ENCODE data around the gene MOB3B.
"Not testable (repeated sequence)": the region's sequence is repeated elsewhere in the genome, so short reads cannot be mapped to it uniquely, and the experiment has no call there.

Gene MOB3B

DNA sequence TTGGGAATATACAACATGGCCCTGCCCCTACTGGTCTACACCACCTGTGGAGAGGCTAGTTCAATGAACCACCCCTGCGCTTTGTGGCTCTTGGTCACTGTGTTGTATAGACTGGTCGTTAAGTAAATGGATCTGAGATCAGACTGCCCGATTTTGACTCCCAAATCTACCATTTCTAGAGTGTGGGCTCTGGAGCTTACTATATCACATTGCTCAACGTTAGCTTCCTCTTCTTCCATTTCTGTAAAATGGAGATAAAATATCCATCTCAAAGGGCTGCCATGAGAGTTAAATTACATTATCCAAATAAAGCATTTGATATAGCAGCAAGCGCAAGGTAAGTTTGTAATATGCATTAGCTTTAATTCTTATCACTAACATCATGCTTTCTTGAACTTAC lies 58.2 kb downstream of the MOB3B start:
- H3K4me3 ChIP-seq (ENCODE audit: low read depth, low read length) = no peak overlapping the region
- TF ChIP-seq, protein P1, sequence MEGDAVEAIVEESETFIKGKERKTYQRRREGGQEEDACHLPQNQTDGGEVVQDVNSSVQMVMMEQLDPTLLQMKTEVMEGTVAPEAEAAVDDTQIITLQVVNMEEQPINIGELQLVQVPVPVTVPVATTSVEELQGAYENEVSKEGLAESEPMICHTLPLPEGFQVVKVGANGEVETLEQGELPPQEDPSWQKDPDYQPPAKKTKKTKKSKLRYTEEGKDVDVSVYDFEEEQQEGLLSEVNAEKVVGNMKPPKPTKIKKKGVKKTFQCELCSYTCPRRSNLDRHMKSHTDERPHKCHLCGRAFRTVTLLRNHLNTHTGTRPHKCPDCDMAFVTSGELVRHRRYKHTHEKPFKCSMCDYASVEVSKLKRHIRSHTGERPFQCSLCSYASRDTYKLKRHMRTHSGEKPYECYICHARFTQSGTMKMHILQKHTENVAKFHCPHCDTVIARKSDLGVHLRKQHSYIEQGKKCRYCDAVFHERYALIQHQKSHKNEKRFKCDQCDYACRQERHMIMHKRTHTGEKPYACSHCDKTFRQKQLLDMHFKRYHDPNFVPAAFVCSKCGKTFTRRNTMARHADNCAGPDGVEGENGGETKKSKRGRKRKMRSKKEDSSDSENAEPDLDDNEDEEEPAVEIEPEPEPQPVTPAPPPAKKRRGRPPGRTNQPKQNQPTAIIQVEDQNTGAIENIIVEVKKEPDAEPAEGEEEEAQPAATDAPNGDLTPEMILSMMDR (IDR thresholded peaks at IDR 0.05; ENCODE audit: borderline replicate concordance, insufficient read depth, low read depth, low read length) = no peak

DNA sequence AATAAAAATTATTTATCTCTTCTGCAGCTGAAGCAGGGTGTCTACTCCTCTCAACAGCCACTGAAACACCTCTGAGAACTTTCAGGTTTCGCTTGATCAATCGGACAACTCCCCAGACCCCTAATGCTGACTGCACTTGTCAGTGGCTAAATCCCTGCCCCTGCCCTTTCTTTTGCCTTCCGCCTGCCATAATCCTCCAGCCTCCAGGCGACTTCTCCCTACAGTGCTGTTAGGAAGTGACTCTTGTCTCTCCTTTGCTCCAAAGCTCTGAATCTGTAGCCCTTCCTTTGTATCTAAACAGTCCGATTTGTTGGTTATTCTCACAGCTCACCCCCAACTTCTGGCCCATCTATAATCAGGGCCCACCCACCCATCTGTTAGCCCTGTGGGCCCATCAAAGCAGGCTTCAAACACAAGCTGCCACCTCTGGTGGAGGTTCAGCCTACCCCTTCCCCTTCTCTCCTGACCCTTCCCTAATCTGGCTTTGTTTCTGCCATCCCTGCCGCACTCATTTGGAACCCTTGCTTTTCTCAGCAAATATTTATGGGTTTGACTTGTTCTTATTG lies 59.2 kb downstream of the MOB3B start:
- TF ChIP-seq, protein P1 (IDR thresholded peaks at IDR 0.05; ENCODE audit: borderline replicate concordance, insufficient read depth, low read depth, low read length) = no peak

DNA sequence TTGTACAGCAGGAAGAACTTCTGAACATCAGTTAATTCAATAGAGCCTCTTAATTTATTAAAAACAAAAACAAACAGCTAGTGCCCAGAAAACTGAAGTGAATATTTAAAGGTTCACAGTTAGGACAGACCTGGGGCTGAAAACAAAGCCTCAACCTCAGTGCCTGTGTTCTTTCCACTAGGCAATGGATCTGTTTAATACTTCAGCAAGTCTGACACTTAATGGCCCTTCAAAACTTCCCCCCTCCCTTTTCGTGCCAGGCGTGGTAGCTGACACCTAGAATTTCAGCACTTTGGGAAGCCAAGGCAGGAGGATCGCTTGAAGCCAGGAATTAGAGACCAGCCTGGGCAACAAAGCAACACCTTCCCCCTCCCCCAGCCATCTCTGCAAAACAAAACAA lies 60.1 kb downstream of the MOB3B start:
- H3K4me3 ChIP-seq (ENCODE audit: low read depth, low read length) = no peak overlapping the region
- TF ChIP-seq, protein P1 (IDR thresholded peaks at IDR 0.05; ENCODE audit: borderline replicate concordance, insufficient read depth, low read depth, low read length) = no peak

More for the DNA sequence above, 59.2 kb downstream of the MOB3B start:
- H3K4me3 ChIP-seq (ENCODE audit: low read depth, low read length) = no peak overlapping the region

- no peak overlapping the region for H3K4me3 ChIP-seq (ENCODE audit: low read depth, low read length)
- TF ChIP-seq, protein P1 (IDR thresholded peaks at IDR 0.05; ENCODE audit: borderline replicate concordance, insufficient read depth, low read depth, low read length) = no peak
These were observed 61.0 kb downstream of the MOB3B start for GRCh38 chr9:27468462-27469110.

DNA sequence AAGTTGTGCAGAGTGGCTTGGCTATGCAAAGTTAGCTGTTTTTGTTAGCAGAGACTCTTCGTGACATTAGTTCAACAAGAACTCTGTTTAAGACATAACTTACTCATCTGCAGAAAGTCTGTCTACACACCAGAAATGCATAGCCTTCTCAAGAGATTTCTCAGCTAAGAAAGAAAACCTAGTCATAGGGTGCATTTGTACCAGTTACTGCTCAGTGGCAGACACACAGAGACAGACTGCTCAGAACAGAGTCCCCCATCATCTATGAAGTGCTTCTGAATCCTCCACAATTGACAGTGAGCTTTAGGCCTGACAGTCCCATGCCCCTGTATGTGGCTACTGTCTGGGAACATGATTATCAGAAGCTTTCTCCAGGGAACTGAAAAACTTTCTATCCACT lies 61.6 kb downstream of the MOB3B start:
- TF ChIP-seq, protein P1 (IDR thresholded peaks at IDR 0.05; ENCODE audit: borderline replicate concordance, insufficient read depth, low read depth, low read length) = no peak
- no peak overlapping the region for H3K4me3 ChIP-seq (ENCODE audit: low read depth, low read length)

DNA sequence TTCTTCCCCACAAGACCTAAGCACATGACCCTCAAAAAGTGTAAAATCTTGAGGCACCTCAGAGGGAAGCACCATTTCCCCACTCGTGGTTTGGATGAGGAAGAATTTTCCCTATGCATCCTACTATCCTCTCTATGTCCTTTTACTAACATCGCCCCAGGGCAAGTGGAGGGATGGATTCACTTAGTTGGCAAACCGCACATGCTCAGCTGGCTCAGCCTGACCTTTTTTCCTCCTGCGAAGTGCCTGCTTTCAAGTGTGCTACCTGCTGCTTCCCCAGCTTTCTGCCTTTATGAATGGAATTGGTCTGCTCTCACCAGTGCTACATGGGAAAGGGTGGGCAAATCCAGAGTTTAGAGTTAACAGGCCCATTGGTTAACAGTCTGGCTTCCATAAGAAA lies 62.1 kb downstream of the MOB3B start:
- TF ChIP-seq, protein P1 (IDR thresholded peaks at IDR 0.05; ENCODE audit: borderline replicate concordance, insufficient read depth, low read depth, low read length) = no peak
- H3K4me3 ChIP-seq (ENCODE audit: low read depth, low read length) = no peak overlapping the region

DNA sequence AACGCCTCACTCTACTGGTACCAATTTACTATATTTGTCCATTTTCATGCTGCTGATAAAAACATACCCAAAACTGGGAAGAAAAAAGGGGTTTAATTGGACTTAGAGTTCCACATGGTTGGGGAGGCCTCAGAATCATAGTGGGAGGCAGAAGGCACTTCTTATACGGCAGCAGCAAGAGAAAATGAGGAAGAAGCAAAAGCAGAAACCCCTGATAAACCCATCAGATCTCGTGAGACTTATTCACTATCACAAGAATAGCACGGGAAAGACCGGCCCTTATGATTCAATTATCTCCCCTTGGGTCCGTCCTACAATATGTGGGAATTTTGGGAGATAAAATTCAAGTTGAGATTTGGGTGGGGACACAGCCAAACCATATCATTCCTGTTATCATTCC lies 63.1 kb downstream of the MOB3B start:
- not testable (repeated sequence) for H3K4me3 ChIP-seq (ENCODE audit: low read depth, low read length)

- H3K4me3 ChIP-seq (ENCODE audit: low read depth, low read length) = not testable (repeated sequence)
These were observed 64.7 kb downstream of the MOB3B start for GRCh38 chr9:27464950-27465349.

Measured in GM12875 (cell line).